Measurements from ENCODE around the gene MAML3. TPM values are rescaled to one million over a fixed set of nuclear protein-coding genes. Genes with fewer than 3 reads are reported as not detected.

The MAML3 gene
- total RNA-seq, 1 donor from 2014 or later = 2.7 TPM

- Histone ChIP-seq H3K36me3 (ENCODE audit: control insufficient read depth, insufficient read depth, low read length) (no peaks in the 10 kb centered on the region), H3K4me3 (ENCODE audit: low read depth, low read length) (no peak overlapping the region), H3K27me3 (ENCODE audit: control insufficient read depth, insufficient read depth, low read length) (no peaks in the 10 kb centered on the region)
- DNase-seq (ENCODE audit: low read depth) = no peak
- no peak for TF ChIP-seq CTCF (IDR thresholded peaks at IDR 0.05; ENCODE audit: insufficient read depth, low read length, poor library complexity, severe bottlenecking)
Measured at GRCh38 chr4:139847602-139848001, 306.4 kb downstream of the MAML3 start.

GRCh38 chr4:139846766-139847165 lies 307.2 kb downstream of the MAML3 start:
- no peak overlapping the region for H3K4me3 ChIP-seq (ENCODE audit: low read depth, low read length)
- H3K27me3 ChIP-seq (ENCODE audit: control insufficient read depth, insufficient read depth, low read length) = no peaks in the 10 kb centered on the region
- H3K36me3 ChIP-seq (ENCODE audit: control insufficient read depth, insufficient read depth, low read length) = no peaks in the 10 kb centered on the region
- no peak for TF ChIP-seq CTCF (IDR thresholded peaks at IDR 0.05; ENCODE audit: insufficient read depth, low read length, poor library complexity, severe bottlenecking)
- DNase-seq (ENCODE audit: low read depth) = no peak

GRCh38 chr4:139845453-139846093 lies 308.4 kb downstream of the MAML3 start:
- no peaks in the 10 kb centered on the region for H3K27me3 ChIP-seq (ENCODE audit: control insufficient read depth, insufficient read depth, low read length)
- DNase-seq (ENCODE audit: low read depth) = no peak
- no peaks in the 10 kb centered on the region for H3K36me3 ChIP-seq (ENCODE audit: control insufficient read depth, insufficient read depth, low read length)
- no peak overlapping the region for H3K4me3 ChIP-seq (ENCODE audit: low read depth, low read length)
- TF ChIP-seq CTCF (IDR thresholded peaks at IDR 0.05; ENCODE audit: insufficient read depth, low read length, poor library complexity, severe bottlenecking) = no peak

GRCh38 chr4:139844459-139845036 lies 309.4 kb downstream of the MAML3 start:
- H3K4me3 ChIP-seq (ENCODE audit: low read depth, low read length) = no peak overlapping the region
- H3K27me3 ChIP-seq (ENCODE audit: control insufficient read depth, insufficient read depth, low read length) = no peaks in the 10 kb centered on the region
- TF ChIP-seq CTCF (IDR thresholded peaks at IDR 0.05; ENCODE audit: insufficient read depth, low read length, poor library complexity, severe bottlenecking) = no peak
- no peaks in the 10 kb centered on the region for H3K36me3 ChIP-seq (ENCODE audit: control insufficient read depth, insufficient read depth, low read length)
- no peak for DNase-seq (ENCODE audit: low read depth)

- Histone ChIP-seq H3K4me3 (ENCODE audit: low read depth, low read length) (no peak overlapping the region), H3K36me3 (ENCODE audit: control insufficient read depth, insufficient read depth, low read length) (no peaks in the 10 kb centered on the region), H3K27me3 (ENCODE audit: control insufficient read depth, insufficient read depth, low read length) (no peaks in the 10 kb centered on the region)
- TF ChIP-seq CTCF (IDR thresholded peaks at IDR 0.05; ENCODE audit: insufficient read depth, low read length, poor library complexity, severe bottlenecking) = no peak
- no peak for DNase-seq (ENCODE audit: low read depth)
Measured at GRCh38 chr4:139844057-139844456, 309.9 kb downstream of the MAML3 start.

- no peak for TF ChIP-seq CTCF (IDR thresholded peaks at IDR 0.05; ENCODE audit: insufficient read depth, low read length, poor library complexity, severe bottlenecking)
- Histone ChIP-seq H3K4me3 (ENCODE audit: low read depth, low read length) (no peak overlapping the region), H3K27me3 (ENCODE audit: control insufficient read depth, insufficient read depth, low read length) (no peaks in the 10 kb centered on the region), H3K36me3 (ENCODE audit: control insufficient read depth, insufficient read depth, low read length) (no peaks in the 10 kb centered on the region)
- no peak for DNase-seq (ENCODE audit: low read depth)
Measured at GRCh38 chr4:139843641-139844040, 310.3 kb downstream of the MAML3 start.

All from kidney epithelial cell (primary cell).